GM18499 (cell line): Measurements from ENCODE around the gene FTSJ1.
"Not testable (repeated sequence)": the region's sequence is repeated elsewhere in the genome, so short reads cannot be mapped to it uniquely, and the experiment has no call there.

ENCODE experiments used
- ATAC-seq: cut with Tn5 transposase; IDR thresholded peaks from one replicate; pipeline ENCODE4 v1.9.1; 2021; ENCODE audit warnings: moderate number of reproducible peaks; ENCODE audit not compliant: insufficient read depth, unreplicated experiment

The FTSJ1 gene

GRCh38 chrX:48475774-48476577 lies at the start of gene FTSJ1:
Gene FTSJ1 (plus strand): TSS chrX:48476199. CDS start chrX:48478048, 1,849 bp downstream.
- ATAC-seq = no peak

- not testable (repeated sequence) for ATAC-seq
Observed at GRCh38 chrX:48427027-48427716, 48.8 kb upstream of the FTSJ1 start.

GRCh38 chrX:48429606-48430005 lies 46.4 kb upstream of the FTSJ1 start:
- ATAC-seq = not testable (repeated sequence)

- not testable (repeated sequence) for ATAC-seq
Observed at GRCh38 chrX:48430166-48430565, 45.8 kb upstream of the FTSJ1 start.

- ATAC-seq = not testable (repeated sequence)
Observed at GRCh38 chrX:48433713-48434112, 42.3 kb upstream of the FTSJ1 start.

GRCh38 chrX:48447201-48447600 lies 28.8 kb upstream of the FTSJ1 start:
- not testable (repeated sequence) for ATAC-seq

- no peak for ATAC-seq
Observed at GRCh38 chrX:48450076-48450475, 25.9 kb upstream of the FTSJ1 start.

GRCh38 chrX:48451708-48452107 lies 24.3 kb upstream of the FTSJ1 start:
- no peak for ATAC-seq

- ATAC-seq = no peak
Observed at GRCh38 chrX:48456628-48457331, 19.2 kb upstream of the FTSJ1 start.

- ATAC-seq = no peak
Observed at GRCh38 chrX:48458711-48459110, 17.3 kb upstream of the FTSJ1 start.

GRCh38 chrX:48459483-48459882 lies 16.5 kb upstream of the FTSJ1 start:
- ATAC-seq = no peak

- ATAC-seq = no peak
Observed at GRCh38 chrX:48460031-48460430, 16.0 kb upstream of the FTSJ1 start.

- no peak for ATAC-seq
Observed at GRCh38 chrX:48460606-48461005, 15.4 kb upstream of the FTSJ1 start.

GRCh38 chrX:48461830-48462229 lies 14.2 kb upstream of the FTSJ1 start:
- no peak for ATAC-seq

- ATAC-seq = no peak
Observed at GRCh38 chrX:48465336-48465933, 10.6 kb upstream of the FTSJ1 start.

- ATAC-seq = no peak
Observed at GRCh38 chrX:48466696-48467095, 9.3 kb upstream of the FTSJ1 start.

GRCh38 chrX:48467281-48467761 lies 8.7 kb upstream of the FTSJ1 start:
- no peak for ATAC-seq

- ATAC-seq = no peak
Observed at GRCh38 chrX:48468247-48468671, 7.7 kb upstream of the FTSJ1 start.

- ATAC-seq = no peak
Observed at GRCh38 chrX:48468693-48469691, 7.0 kb upstream of the FTSJ1 start.
